ENCODE results near the gene MGAT4B.

GRCh38 chr5:179762781-179763176, 43.9 kb downstream of the MGAT4B start:
- TF ChIP-seq CTCF (IDR thresholded peaks at IDR 0.05) (no peak), POLR2A (IDR thresholded peaks at IDR 0.05) (no peak)
